Smooth muscle cell of the coronary artery (primary cell): ENCODE data around the gene TIMM23B. TPM values are rescaled to one million over a fixed set of nuclear protein-coding genes. Genes with fewer than 3 reads are reported as not detected.

Experiments used
- total RNA-seq: library from RNA; depleted of rRNA; stranded (reverse); fragments of >200 nt; gene quantifications from 2 replicates; pipeline ENCODE4 v1.2.3, GENCODE V29; 2014; ENCODE audit warnings: low replicate concordance

Gene TIMM23B
- total RNA-seq: 13.1 and 19.3 TPM in 2 replicates

GRCh38 chr10:49941447-49942338 is at the start of gene TIMM23B, which contains the start of gene PARG:
TSS of gene TIMM23B (plus strand) at chr10:49942053. CDS start at chr10:49942195, 142 bp downstream.
TSS of gene PARG (minus strand) at chr10:49942027. CDS start at chr10:49941725, 302 bp downstream.

GRCh38 chr10:49988376-49988775 is 46.5 kb downstream of the TIMM23B start, which contains the start of gene AGAP6:
TSS of gene AGAP6 (plus strand) at chr10:49988406. CDS start at chr10:49988716, 310 bp downstream.

Other genes starting within 250 kb of the TIMM23B start
- gene OGDHL, start 179.7 kb upstream of the TIMM23B start, total RNA-seq: 0.12 and 2.0 TPM in 2 replicates
- 36.8 and 56.5 TPM in 2 replicates for gene PARG, start within 50 bp of the TIMM23B start, total RNA-seq
- 1.5 and 1.9 TPM in 2 replicates for gene AGAP6, start 46.4 kb downstream of the TIMM23B start, total RNA-seq
- 40.8 and 102 TPM in 2 replicates for gene WASHC2A, start 125.9 kb downstream of the TIMM23B start, total RNA-seq